ENCODE measurements around the gene SLC12A7. TPM values are rescaled to one million over a fixed set of nuclear protein-coding genes. Genes with fewer than 3 reads are reported as not detected.
A peak's percentile ranks its signal among the peaks of the same experiment; 100 is the strongest.

SLC12A7 gene
- total and polyA plus RNA-seq, 12 donors = 1.3 to 52.6 (median 24.4) TPM

- Histone ChIP-seq H3K4me3 (no peak overlapping the region), H3K27me3 (no peaks in the 10 kb centered on the region), H3K4me1 (replicated peaks in 1 of 2) (peaks cover 3 to 10% of the 10 kb centered on the region in 2 donors), H3K27ac (peak overlapping the region in 2 of 5 donors; percentile 28 to 56), H3K36me3 (replicated peaks in 1 of 2) (no peaks in the 10 kb centered on the region), H3K9me3 (replicated peaks in 1 of 3) (no peaks in the 10 kb centered on the region)
- no peak for TF ChIP-seq POLR2A (IDR thresholded peaks at IDR 0.05)
- TF ChIP-seq, protein P1, sequence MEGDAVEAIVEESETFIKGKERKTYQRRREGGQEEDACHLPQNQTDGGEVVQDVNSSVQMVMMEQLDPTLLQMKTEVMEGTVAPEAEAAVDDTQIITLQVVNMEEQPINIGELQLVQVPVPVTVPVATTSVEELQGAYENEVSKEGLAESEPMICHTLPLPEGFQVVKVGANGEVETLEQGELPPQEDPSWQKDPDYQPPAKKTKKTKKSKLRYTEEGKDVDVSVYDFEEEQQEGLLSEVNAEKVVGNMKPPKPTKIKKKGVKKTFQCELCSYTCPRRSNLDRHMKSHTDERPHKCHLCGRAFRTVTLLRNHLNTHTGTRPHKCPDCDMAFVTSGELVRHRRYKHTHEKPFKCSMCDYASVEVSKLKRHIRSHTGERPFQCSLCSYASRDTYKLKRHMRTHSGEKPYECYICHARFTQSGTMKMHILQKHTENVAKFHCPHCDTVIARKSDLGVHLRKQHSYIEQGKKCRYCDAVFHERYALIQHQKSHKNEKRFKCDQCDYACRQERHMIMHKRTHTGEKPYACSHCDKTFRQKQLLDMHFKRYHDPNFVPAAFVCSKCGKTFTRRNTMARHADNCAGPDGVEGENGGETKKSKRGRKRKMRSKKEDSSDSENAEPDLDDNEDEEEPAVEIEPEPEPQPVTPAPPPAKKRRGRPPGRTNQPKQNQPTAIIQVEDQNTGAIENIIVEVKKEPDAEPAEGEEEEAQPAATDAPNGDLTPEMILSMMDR (IDR thresholded peaks at IDR 0.05) = no peak
- WGBS, 4 donors = 25 to 36% (median 29%) methylated on average over 12 to 16 of the region's 16 CpGs
- DNase-seq = peak in 6 of 7 donors; percentile 60 to 88 (median 66)
- intact Hi-C loops (cut with DNase I) = no loop called here
Measured at GRCh38 chr5:1118231-1118698, 6.4 kb upstream of the SLC12A7 start.

DNA sequence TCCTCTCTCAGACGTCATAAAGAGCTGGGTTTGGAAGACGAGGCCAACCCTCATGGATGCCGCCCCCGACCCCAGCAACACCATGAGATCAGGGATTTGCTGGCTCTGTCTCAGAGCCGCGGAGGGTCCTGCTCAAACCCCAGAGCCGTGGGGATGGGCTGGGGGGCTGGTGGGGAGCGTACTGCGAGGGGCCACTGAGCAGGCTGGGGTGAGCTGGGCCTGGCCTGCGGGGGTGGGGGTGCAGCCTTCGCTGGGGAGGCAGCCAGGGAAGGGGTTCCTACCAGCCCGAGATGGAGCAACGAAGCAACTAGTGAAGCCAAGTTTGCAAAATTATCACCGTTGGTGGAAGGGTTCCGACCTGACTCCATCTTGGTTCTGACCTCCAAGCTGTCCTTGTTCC is 5.1 kb upstream of the SLC12A7 start:
- no peaks in the 10 kb centered on the region for H3K36me3 ChIP-seq (replicated peaks in 1 of 2)
- H3K4me3 ChIP-seq = no peak overlapping the region
- no peak overlapping the region for H3K27ac ChIP-seq
- WGBS, 4 donors = 89 to 94% (median 90%) methylated on average over 11 to 15 of the region's 15 CpGs
- H3K9me3 ChIP-seq (replicated peaks in 1 of 3) = no peaks in the 10 kb centered on the region
- H3K4me1 ChIP-seq (replicated peaks in 1 of 2) = peaks cover 3 to 10% of the 10 kb centered on the region in 2 donors
- intact Hi-C loops (cut with DNase I) = no loop called here
- H3K27me3 ChIP-seq = no peaks in the 10 kb centered on the region
- TF ChIP-seq, protein P1 (IDR thresholded peaks at IDR 0.05) = no peak
- no peak for TF ChIP-seq POLR2A (IDR thresholded peaks at IDR 0.05)
- DNase-seq = no peak

DNA sequence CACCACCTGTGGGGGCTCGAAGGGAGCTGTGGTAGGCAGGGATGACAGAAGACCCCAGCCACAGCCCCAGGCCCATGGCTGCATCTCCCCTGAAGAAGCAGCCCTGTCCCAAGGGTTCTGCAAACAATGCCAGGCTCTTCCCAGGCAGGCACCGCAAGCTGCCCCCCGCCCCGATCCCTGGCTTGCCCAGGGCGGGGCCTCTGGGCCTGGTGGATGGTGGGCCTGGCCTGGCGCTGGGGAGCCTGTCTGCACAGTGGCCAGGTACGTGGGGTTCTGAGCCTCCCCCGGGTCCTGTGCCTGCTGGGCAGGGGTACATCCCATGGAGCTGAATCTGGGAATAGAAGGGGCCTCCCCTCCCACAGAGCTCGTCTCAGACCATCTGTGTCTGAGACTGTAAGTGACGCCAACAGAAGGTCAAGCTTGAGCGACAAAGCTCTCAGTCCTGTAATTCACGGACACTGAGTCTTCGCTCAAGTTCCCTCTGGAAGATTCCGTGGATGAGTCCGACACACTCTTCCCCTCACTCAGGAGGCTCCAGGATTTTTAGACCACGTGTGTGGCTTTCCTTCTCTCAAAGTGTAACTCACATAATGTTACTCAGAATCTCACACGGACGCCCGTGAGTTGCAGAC is 4.4 kb upstream of the SLC12A7 start:
- H3K9me3 ChIP-seq (replicated peaks in 1 of 3) = no peaks in the 10 kb centered on the region
- no peak overlapping the region for H3K27ac ChIP-seq
- no peak for DNase-seq
- H3K4me3 ChIP-seq = no peak overlapping the region
- 90 to 95% (median 94%) methylated on average over 11 to 19 of the region's 19 CpGs for WGBS, 4 donors
- TF ChIP-seq, protein P1 (IDR thresholded peaks at IDR 0.05) = no peak
- no peak for TF ChIP-seq POLR2A (IDR thresholded peaks at IDR 0.05)
- peaks cover 3 to 10% of the 10 kb centered on the region in 2 donors for H3K4me1 ChIP-seq (replicated peaks in 1 of 2)
- no peaks in the 10 kb centered on the region for H3K27me3 ChIP-seq
- intact Hi-C loops (cut with DNase I) = no loop called here
- no peaks in the 10 kb centered on the region for H3K36me3 ChIP-seq (replicated peaks in 1 of 2)

- intact Hi-C loops (cut with DNase I) = no loop called here
- H3K9me3 ChIP-seq (replicated peaks in 1 of 3) = no peaks in the 10 kb centered on the region
- H3K27ac ChIP-seq = no peak overlapping the region
- 87 to 94% (median 93%) methylated on average over 14 to 23 of the region's 23 CpGs for WGBS, 4 donors
- peaks cover 8 to 16% of the 10 kb centered on the region in 2 donors for H3K4me1 ChIP-seq (replicated peaks in 1 of 2)
- DNase-seq = no peak
- no peak for TF ChIP-seq POLR2A (IDR thresholded peaks at IDR 0.05)
- TF ChIP-seq, protein P1 (IDR thresholded peaks at IDR 0.05) = no peak
- H3K36me3 ChIP-seq (replicated peaks in 1 of 2) = no peaks in the 10 kb centered on the region
- no peaks in the 10 kb centered on the region for H3K27me3 ChIP-seq
- H3K4me3 ChIP-seq = no peak overlapping the region
Measured at GRCh38 chr5:1115123-1115815, 3.4 kb upstream of the SLC12A7 start.
